GM12872 (cell line): ENCODE results near the gene ITPRIP.
A peak's percentile ranks its signal among the peaks of the same experiment; 100 is the strongest.

Experiments
- CTCF ChIP-seq: IDR thresholded peaks from 3 replicates; pipeline ENCODE4 v1.5.1; 2011; ENCODE audit warnings: low read depth, mild to moderate bottlenecking, low read length, moderate library complexity; ENCODE audit not compliant: insufficient read depth

ITPRIP gene

GRCh38 chr10:104300736-104301292 lies 37.5 kb downstream of the ITPRIP start:
- TF ChIP-seq CTCF = no peak

- TF ChIP-seq CTCF = no peak
These were observed 38.1 kb downstream of the ITPRIP start for GRCh38 chr10:104300002-104300735.

- no peak for TF ChIP-seq CTCF
These were observed 39.0 kb downstream of the ITPRIP start for GRCh38 chr10:104299031-104299904.

GRCh38 chr10:104297697-104298660 lies 40.3 kb downstream of the ITPRIP start:
- peak; percentile 56 for TF ChIP-seq CTCF

- no peak for TF ChIP-seq CTCF
These were observed 41.4 kb downstream of the ITPRIP start for GRCh38 chr10:104296687-104297436.

- no peak for TF ChIP-seq CTCF
These were observed 44.4 kb downstream of the ITPRIP start for GRCh38 chr10:104293781-104294321.
